Pons (tissue), 1 donor: ENCODE results near the gene MCM3AP.

Experiments
- DNase-seq: peaks from one replicate; pipeline ENCODE4 v3.0.0-alpha.2; 2016; ENCODE audit warnings: low spot score

The MCM3AP gene

GRCh38 chr21:46273341-46273740, 12.1 kb downstream of the MCM3AP start:
- DNase-seq = no peak

GRCh38 chr21:46269466-46269865, 15.9 kb downstream of the MCM3AP start:
- no peak for DNase-seq

- no peak for DNase-seq
These were observed 17.0 kb downstream of the MCM3AP start for GRCh38 chr21:46268371-46268770.

GRCh38 chr21:46266946-46267345, 18.5 kb downstream of the MCM3AP start:
- no peak for DNase-seq

GRCh38 chr21:46265736-46266525, 19.5 kb downstream of the MCM3AP start:
- DNase-seq = no peak

GRCh38 chr21:46264690-46265144, 20.7 kb downstream of the MCM3AP start:
- no peak for DNase-seq

GRCh38 chr21:46264046-46264689, 21.2 kb downstream of the MCM3AP start:
- no peak for DNase-seq

- DNase-seq = no peak
These were observed 28.9 kb downstream of the MCM3AP start for GRCh38 chr21:46256501-46256994.

GRCh38 chr21:46255758-46256337, 29.6 kb downstream of the MCM3AP start:
- no peak for DNase-seq

GRCh38 chr21:46255166-46255565, 30.2 kb downstream of the MCM3AP start:
- DNase-seq = no peak

- no peak for DNase-seq
These were observed 31.0 kb downstream of the MCM3AP start for GRCh38 chr21:46254208-46254975.

- DNase-seq = no peak
These were observed 31.7 kb downstream of the MCM3AP start for GRCh38 chr21:46253610-46254124.

- DNase-seq = no peak
These were observed 32.6 kb downstream of the MCM3AP start for GRCh38 chr21:46252840-46253239.

GRCh38 chr21:46250146-46250725, 35.2 kb downstream of the MCM3AP start:
- no peak for DNase-seq

- no peak for DNase-seq
These were observed 36.6 kb downstream of the MCM3AP start for GRCh38 chr21:46248827-46249226.

- no peak for DNase-seq
These were observed 37.0 kb downstream of the MCM3AP start for GRCh38 chr21:46248422-46248782.

GRCh38 chr21:46247699-46248421, 37.6 kb downstream of the MCM3AP start:
- DNase-seq = no peak

- DNase-seq = no peak
These were observed 39.1 kb downstream of the MCM3AP start for GRCh38 chr21:46246345-46246744.

- DNase-seq = no peak
These were observed 40.0 kb downstream of the MCM3AP start for GRCh38 chr21:46245213-46245915.

GRCh38 chr21:46244602-46245001, 40.8 kb downstream of the MCM3AP start:
- DNase-seq = no peak
